Measurements from ENCODE around the gene NCBP2. TPM values are rescaled to one million over a fixed set of nuclear protein-coding genes. Genes with fewer than 3 reads are reported as not detected.

NCBP2 gene
- total RNA-seq: 55.1 TPM
- long read RNA-seq, full-length matches to known transcripts: 76 of 86 reads
- long read RNA-seq, partial matches to known transcripts: 0 of 86 reads
- long read RNA-seq, other reads (novel, unspliced or antisense): 10 of 86 reads

GRCh38 chr3:196942226-196942914 is at the start of gene NCBP2:
NCBP2 (minus strand) TSS chr3:196942528; CDS start chr3:196942503, 25 bp downstream.
- H3K4me3 ChIP-seq: peak within 1 kb of the TSS; percentile 98
- TF ChIP-seq, protein P1, sequence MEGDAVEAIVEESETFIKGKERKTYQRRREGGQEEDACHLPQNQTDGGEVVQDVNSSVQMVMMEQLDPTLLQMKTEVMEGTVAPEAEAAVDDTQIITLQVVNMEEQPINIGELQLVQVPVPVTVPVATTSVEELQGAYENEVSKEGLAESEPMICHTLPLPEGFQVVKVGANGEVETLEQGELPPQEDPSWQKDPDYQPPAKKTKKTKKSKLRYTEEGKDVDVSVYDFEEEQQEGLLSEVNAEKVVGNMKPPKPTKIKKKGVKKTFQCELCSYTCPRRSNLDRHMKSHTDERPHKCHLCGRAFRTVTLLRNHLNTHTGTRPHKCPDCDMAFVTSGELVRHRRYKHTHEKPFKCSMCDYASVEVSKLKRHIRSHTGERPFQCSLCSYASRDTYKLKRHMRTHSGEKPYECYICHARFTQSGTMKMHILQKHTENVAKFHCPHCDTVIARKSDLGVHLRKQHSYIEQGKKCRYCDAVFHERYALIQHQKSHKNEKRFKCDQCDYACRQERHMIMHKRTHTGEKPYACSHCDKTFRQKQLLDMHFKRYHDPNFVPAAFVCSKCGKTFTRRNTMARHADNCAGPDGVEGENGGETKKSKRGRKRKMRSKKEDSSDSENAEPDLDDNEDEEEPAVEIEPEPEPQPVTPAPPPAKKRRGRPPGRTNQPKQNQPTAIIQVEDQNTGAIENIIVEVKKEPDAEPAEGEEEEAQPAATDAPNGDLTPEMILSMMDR (IDR thresholded peaks at IDR 0.05): peak; percentile 68
- peak; percentile 99 for ATAC-seq
- peaks cover 29% of the 10 kb centered on the region for H3K36me3 ChIP-seq
- H3K9me3 ChIP-seq: no peaks in the 10 kb centered on the region
- DNase-seq: peak; percentile 99
- H3K27ac ChIP-seq: peak within 1 kb of the TSS; percentile 98
- intact Hi-C loops (cut with DNase I): no loop called here
- H3K4me1 ChIP-seq: peaks cover 26% of the 10 kb centered on the region
- H3K27me3 ChIP-seq (ENCODE audit: low read depth): no peaks in the 10 kb centered on the region

DNA sequence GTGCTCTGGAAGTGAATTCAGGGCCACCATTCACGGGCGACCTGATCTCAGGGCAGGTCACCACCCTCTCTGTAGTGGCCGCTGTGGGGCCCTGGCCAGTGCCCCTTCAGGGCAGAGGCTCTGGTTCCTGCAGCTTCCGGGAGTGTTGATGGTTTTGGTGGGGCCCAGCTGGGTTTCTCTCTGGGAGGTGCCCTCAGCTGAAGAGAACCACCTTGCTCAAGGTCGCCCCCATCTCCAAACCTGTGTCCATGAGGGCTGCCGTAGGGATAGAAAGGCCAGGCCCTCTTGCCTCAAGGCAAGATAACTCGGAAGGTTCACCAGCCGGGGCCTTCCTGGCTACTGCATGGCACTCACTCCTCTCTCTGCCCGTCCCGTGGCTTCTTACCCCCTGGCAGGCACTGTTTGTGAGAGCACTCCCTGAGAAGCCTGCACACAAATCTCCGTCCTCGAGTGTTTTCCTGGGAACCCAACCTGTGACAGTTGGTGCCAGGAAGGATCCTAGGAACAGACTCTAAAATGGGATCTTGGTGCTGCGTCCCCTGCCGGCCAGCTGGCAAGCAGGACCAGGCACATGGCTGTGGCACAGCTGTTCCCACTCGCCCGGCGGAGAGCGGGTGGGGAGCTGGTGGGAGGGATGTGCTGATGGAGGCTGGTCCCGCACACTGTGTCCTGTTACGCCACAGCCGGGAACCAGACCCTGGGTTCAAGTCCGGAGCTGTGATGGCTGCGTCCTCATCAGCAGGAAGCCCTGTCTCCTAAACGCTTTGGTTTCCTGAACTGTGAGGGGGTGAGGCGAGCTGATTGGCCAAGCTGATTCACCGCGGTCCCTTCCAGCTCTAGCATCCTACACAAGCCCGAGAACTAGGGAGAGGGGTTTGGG is 49.5 kb upstream of the NCBP2 start:
- TF ChIP-seq, protein P1 (IDR thresholded peaks at IDR 0.05): no peak
- H3K9me3 ChIP-seq: no peaks in the 10 kb centered on the region
- DNase-seq (no peak), ATAC-seq (no peak)
- intact Hi-C loops (cut with DNase I): no loop called here
- no peak overlapping the region for H3K27ac ChIP-seq
- no peaks in the 10 kb centered on the region for H3K4me1 ChIP-seq
- H3K27me3 ChIP-seq (ENCODE audit: low read depth): peaks cover 7% of the 10 kb centered on the region
- no peaks in the 10 kb centered on the region for H3K36me3 ChIP-seq
- no peak overlapping the region for H3K4me3 ChIP-seq

GRCh38 chr3:196990601-196991007 is 48.3 kb upstream of the NCBP2 start:
- Histone ChIP-seq H3K27ac (no peak overlapping the region), H3K4me3 (no peak overlapping the region), H3K4me1 (no peaks in the 10 kb centered on the region), H3K9me3 (no peaks in the 10 kb centered on the region), H3K36me3 (no peaks in the 10 kb centered on the region), H3K27me3 (ENCODE audit: low read depth) (peaks cover 12% of the 10 kb centered on the region)
- DNase-seq (no peak), ATAC-seq (no peak)
- intact Hi-C loops (cut with DNase I): no loop called here
- TF ChIP-seq, protein P1 (IDR thresholded peaks at IDR 0.05): no peak

DNA sequence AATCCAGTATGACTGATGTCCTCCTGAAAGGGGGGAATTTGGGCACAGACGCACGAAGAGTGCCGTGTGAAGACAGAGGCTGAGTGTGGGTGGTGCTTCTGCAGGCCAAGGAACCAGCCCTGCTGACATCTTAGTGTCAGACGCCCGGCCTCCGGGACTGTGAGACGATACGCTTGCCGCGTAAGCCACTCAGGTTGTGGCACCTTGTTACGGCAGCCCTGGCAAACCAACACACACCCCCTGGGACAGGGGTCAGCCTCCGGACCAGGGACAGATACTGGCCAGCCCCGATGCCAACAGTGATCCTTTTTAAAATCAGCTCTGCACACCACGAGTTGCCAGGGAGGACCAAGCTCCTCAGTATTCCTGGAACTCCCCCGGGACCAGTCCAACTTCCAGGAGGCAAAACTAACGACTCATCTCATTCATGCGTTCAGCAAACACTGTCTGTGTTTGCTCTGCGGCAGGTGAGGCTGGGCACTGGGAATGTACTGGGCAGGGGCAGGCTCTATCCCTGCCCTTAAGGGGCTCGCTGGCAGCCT is 47.5 kb upstream of the NCBP2 start:
- H3K4me1 ChIP-seq: no peaks in the 10 kb centered on the region
- intact Hi-C loops (cut with DNase I): no loop called here
- no peak overlapping the region for H3K27ac ChIP-seq
- TF ChIP-seq, protein P1 (IDR thresholded peaks at IDR 0.05): no peak
- no peaks in the 10 kb centered on the region for H3K9me3 ChIP-seq
- no peaks in the 10 kb centered on the region for H3K36me3 ChIP-seq
- H3K4me3 ChIP-seq: no peak overlapping the region
- no peak for ATAC-seq
- DNase-seq: no peak
- H3K27me3 ChIP-seq (ENCODE audit: low read depth): peaks cover 15% of the 10 kb centered on the region

GRCh38 chr3:196988241-196989029 is 46.1 kb upstream of the NCBP2 start:
- Histone ChIP-seq H3K27me3 (ENCODE audit: low read depth) (peaks cover 15% of the 10 kb centered on the region), H3K4me1 (no peaks in the 10 kb centered on the region), H3K36me3 (no peaks in the 10 kb centered on the region), H3K4me3 (no peak overlapping the region), H3K27ac (no peak overlapping the region), H3K9me3 (no peaks in the 10 kb centered on the region)
- DNase-seq: no peak
- TF ChIP-seq, protein P1 (IDR thresholded peaks at IDR 0.05): no peak
- no peak for ATAC-seq
- intact Hi-C loops (cut with DNase I): no loop called here

Data from lower lobe of right lung (tissue), 2 donors.